ENCODE results near the gene NF2.
"Not testable (repeated sequence)": the region's sequence is repeated elsewhere in the genome, so short reads cannot be mapped to it uniquely, and the experiment has no call there.

The NF2 gene

GRCh38 chr22:29597871-29598683 lies 5.4 kb upstream of the NF2 start:
- not testable (repeated sequence) for DNase-seq

- DNase-seq, result no peak
Observed at GRCh38 chr22:29598684-29599020, 4.8 kb upstream of the NF2 start.

- peak; percentile 26 for DNase-seq
Observed at GRCh38 chr22:29604076-29604360, 585 bp downstream of the NF2 start.

- DNase-seq, result no peak
Observed at GRCh38 chr22:29605527-29605850, 2.1 kb downstream of the NF2 start.

GRCh38 chr22:29606320-29606719 lies 2.9 kb downstream of the NF2 start:
- no peak for DNase-seq

GRCh38 chr22:29607426-29607825 lies 4.0 kb downstream of the NF2 start:
- no peak for DNase-seq

- no peak for DNase-seq
Observed at GRCh38 chr22:29609139-29609538, 5.7 kb downstream of the NF2 start.

- no peak for DNase-seq
Observed at GRCh38 chr22:29610780-29611179, 7.3 kb downstream of the NF2 start.

GRCh38 chr22:29615705-29616327 lies 12.4 kb downstream of the NF2 start:
- no peak for DNase-seq

- peak; percentile 23 for DNase-seq
Observed at GRCh38 chr22:29617922-29618629, 14.6 kb downstream of the NF2 start.

- no peak for DNase-seq
Observed at GRCh38 chr22:29621761-29622526, 18.5 kb downstream of the NF2 start.

- no peak for DNase-seq
Observed at GRCh38 chr22:29623059-29623458, 19.6 kb downstream of the NF2 start.

GRCh38 chr22:29623553-29624169 lies 20.2 kb downstream of the NF2 start:
- DNase-seq, result no peak

- DNase-seq, result peak; percentile 48
Observed at GRCh38 chr22:29625090-29625825, 21.8 kb downstream of the NF2 start.

- DNase-seq, result no peak
Observed at GRCh38 chr22:29626497-29627195, 23.2 kb downstream of the NF2 start.

- DNase-seq, result no peak
Observed at GRCh38 chr22:29627196-29627535, 23.7 kb downstream of the NF2 start.

GRCh38 chr22:29628996-29629902 lies 25.8 kb downstream of the NF2 start:
- no peak for DNase-seq

- DNase-seq, result no peak
Observed at GRCh38 chr22:29629903-29630516, 26.6 kb downstream of the NF2 start.

- no peak for DNase-seq
Observed at GRCh38 chr22:29630987-29631386, 27.6 kb downstream of the NF2 start.

GRCh38 chr22:29631725-29632124 lies 28.3 kb downstream of the NF2 start:
- DNase-seq, result no peak
